HG03342 (cell line): ENCODE measurements around the gene VAV2.

Experiments used
- ATAC-seq: cut with Tn5 transposase; IDR thresholded peaks from one replicate; pipeline ENCODE4 v1.9.1; 2021; ENCODE audit warnings: mild to moderate bottlenecking, moderate library complexity; ENCODE audit not compliant: unreplicated experiment

The VAV2 gene

GRCh38 chr9:133804199-133804598 is 187.9 kb downstream of the VAV2 start:
- ATAC-seq = no peak

GRCh38 chr9:133803745-133804144 is 188.4 kb downstream of the VAV2 start:
- ATAC-seq = no peak

GRCh38 chr9:133803028-133803585 is 189.0 kb downstream of the VAV2 start:
- no peak for ATAC-seq

GRCh38 chr9:133801739-133802138 is 190.4 kb downstream of the VAV2 start:
- no peak for ATAC-seq

GRCh38 chr9:133800266-133800665 is 191.9 kb downstream of the VAV2 start:
- no peak for ATAC-seq

- ATAC-seq = no peak
These were observed 192.4 kb downstream of the VAV2 start for GRCh38 chr9:133799716-133800115.

- ATAC-seq = no peak
These were observed 193.0 kb downstream of the VAV2 start for GRCh38 chr9:133799106-133799505.

- ATAC-seq = no peak
These were observed 194.0 kb downstream of the VAV2 start for GRCh38 chr9:133798160-133798559.

GRCh38 chr9:133797406-133798105 is 194.6 kb downstream of the VAV2 start:
- ATAC-seq = no peak

- ATAC-seq = no peak
These were observed 195.6 kb downstream of the VAV2 start for GRCh38 chr9:133796562-133796961.

- ATAC-seq = no peak
These were observed 197.1 kb downstream of the VAV2 start for GRCh38 chr9:133795049-133795448.

- ATAC-seq = no peak
These were observed 197.9 kb downstream of the VAV2 start for GRCh38 chr9:133794016-133794760.

- no peak for ATAC-seq
These were observed 198.7 kb downstream of the VAV2 start for GRCh38 chr9:133793471-133793870.

GRCh38 chr9:133792721-133793470 is 199.2 kb downstream of the VAV2 start:
- ATAC-seq = peak; percentile 59

- ATAC-seq = no peak
These were observed 200.1 kb downstream of the VAV2 start for GRCh38 chr9:133791735-133792649.

- ATAC-seq = no peak
These were observed 201.1 kb downstream of the VAV2 start for GRCh38 chr9:133791069-133791468.

GRCh38 chr9:133789778-133790177 is 202.3 kb downstream of the VAV2 start:
- no peak for ATAC-seq

GRCh38 chr9:133788819-133789717 is 203.1 kb downstream of the VAV2 start:
- no peak for ATAC-seq

GRCh38 chr9:133788045-133788818 is 203.9 kb downstream of the VAV2 start:
- no peak for ATAC-seq
